Endometrial microvascular endothelial cells (primary cell): ENCODE data around the gene DYSF. TPM values are rescaled to one million over a fixed set of nuclear protein-coding genes. Genes with fewer than 3 reads are reported as not detected.

ENCODE experiments used
- in situ Hi-C: cut with HindIII; loops from 2 replicates; pipeline ENCODE4 v1.10.0; 2017; ENCODE audit warnings: low sequenced_read_pairs, low pct_unique_long_range_greater_than_20kb; ENCODE audit errors: inconsistent ontology term
- total RNA-seq: library from RNA; depleted of rRNA; stranded (reverse); fragments of >200 nt; gene quantifications from one replicate; pipeline ENCODE4 v1.2.3, GENCODE V29; 2015; ENCODE audit errors: inconsistent ontology term

The DYSF gene
- total RNA-seq, 1 donor from 2014 or later, result 97.4 TPM

- in situ Hi-C loops, result no loop called here
Observed at GRCh38 chr2:71685073-71685848, 231.9 kb downstream of the DYSF start.

GRCh38 chr2:71685941-71686611, 232.7 kb downstream of the DYSF start:
- in situ Hi-C loops, result no loop called here

- in situ Hi-C loops, result no loop called here
Observed at GRCh38 chr2:71686781-71687180, 233.4 kb downstream of the DYSF start.

GRCh38 chr2:71687412-71687811, 234.1 kb downstream of the DYSF start:
- in situ Hi-C loops, result no loop called here

- in situ Hi-C loops, result no loop called here
Observed at GRCh38 chr2:71688530-71688929, 235.2 kb downstream of the DYSF start.

GRCh38 chr2:71689393-71689792, 236.0 kb downstream of the DYSF start:
- in situ Hi-C loops, result no loop called here

- in situ Hi-C loops, result no loop called here
Observed at GRCh38 chr2:71689968-71690834, 236.8 kb downstream of the DYSF start.

- in situ Hi-C loops, result no loop called here
Observed at GRCh38 chr2:71690876-71691475, 237.6 kb downstream of the DYSF start.

GRCh38 chr2:71691747-71692441, 238.5 kb downstream of the DYSF start:
- in situ Hi-C loops, result no loop called here

- in situ Hi-C loops, result no loop called here
Observed at GRCh38 chr2:71692621-71693277, 239.4 kb downstream of the DYSF start.

GRCh38 chr2:71693286-71694270, 240.2 kb downstream of the DYSF start:
- in situ Hi-C loops, result no loop called here

- in situ Hi-C loops, result no loop called here
Observed at GRCh38 chr2:71694501-71695234, 241.3 kb downstream of the DYSF start.

GRCh38 chr2:71695235-71696120, 242.1 kb downstream of the DYSF start:
- in situ Hi-C loops, result no loop called here

- in situ Hi-C loops, result no loop called here
Observed at GRCh38 chr2:71696381-71696780, 243.0 kb downstream of the DYSF start.
